GM12874 (cell line): ENCODE measurements around the gene SLCO2B1.

Experiments used
- CTCF ChIP-seq: IDR thresholded peaks from 2 replicates; pipeline ENCODE4 v1.5.1; 2011; ENCODE audit warnings: low read depth, mild to moderate bottlenecking, control low read depth, low read length, moderate library complexity; ENCODE audit not compliant: insufficient read depth

The SLCO2B1 gene

GRCh38 chr11:75140269-75141138 is 10.4 kb upstream of the SLCO2B1 start:
- TF ChIP-seq CTCF: peak; percentile 97

GRCh38 chr11:75141166-75141565 is 9.7 kb upstream of the SLCO2B1 start:
- TF ChIP-seq CTCF: no peak

GRCh38 chr11:75142714-75143419 is 8.0 kb upstream of the SLCO2B1 start:
- no peak for TF ChIP-seq CTCF

- no peak for TF ChIP-seq CTCF
These were observed 7.5 kb upstream of the SLCO2B1 start for GRCh38 chr11:75143420-75143731.

- TF ChIP-seq CTCF: no peak
These were observed 6.2 kb upstream of the SLCO2B1 start for GRCh38 chr11:75144716-75145014.

GRCh38 chr11:75145196-75145971 is 5.5 kb upstream of the SLCO2B1 start:
- TF ChIP-seq CTCF: no peak

- no peak for TF ChIP-seq CTCF
These were observed 4.9 kb upstream of the SLCO2B1 start for GRCh38 chr11:75145972-75146519.
